HG03135 (cell line): ENCODE data around the gene GTF2A1.
"Not testable (repeated sequence)": the region's sequence is repeated elsewhere in the genome, so short reads cannot be mapped to it uniquely, and the experiment has no call there.

Source experiments
- ATAC-seq: cut with Tn5 transposase; IDR thresholded peaks from one replicate; pipeline ENCODE4 v1.9.1; 2021; ENCODE audit warnings: mild to moderate bottlenecking, moderate library complexity; ENCODE audit not compliant: unreplicated experiment

Gene GTF2A1

DNA sequence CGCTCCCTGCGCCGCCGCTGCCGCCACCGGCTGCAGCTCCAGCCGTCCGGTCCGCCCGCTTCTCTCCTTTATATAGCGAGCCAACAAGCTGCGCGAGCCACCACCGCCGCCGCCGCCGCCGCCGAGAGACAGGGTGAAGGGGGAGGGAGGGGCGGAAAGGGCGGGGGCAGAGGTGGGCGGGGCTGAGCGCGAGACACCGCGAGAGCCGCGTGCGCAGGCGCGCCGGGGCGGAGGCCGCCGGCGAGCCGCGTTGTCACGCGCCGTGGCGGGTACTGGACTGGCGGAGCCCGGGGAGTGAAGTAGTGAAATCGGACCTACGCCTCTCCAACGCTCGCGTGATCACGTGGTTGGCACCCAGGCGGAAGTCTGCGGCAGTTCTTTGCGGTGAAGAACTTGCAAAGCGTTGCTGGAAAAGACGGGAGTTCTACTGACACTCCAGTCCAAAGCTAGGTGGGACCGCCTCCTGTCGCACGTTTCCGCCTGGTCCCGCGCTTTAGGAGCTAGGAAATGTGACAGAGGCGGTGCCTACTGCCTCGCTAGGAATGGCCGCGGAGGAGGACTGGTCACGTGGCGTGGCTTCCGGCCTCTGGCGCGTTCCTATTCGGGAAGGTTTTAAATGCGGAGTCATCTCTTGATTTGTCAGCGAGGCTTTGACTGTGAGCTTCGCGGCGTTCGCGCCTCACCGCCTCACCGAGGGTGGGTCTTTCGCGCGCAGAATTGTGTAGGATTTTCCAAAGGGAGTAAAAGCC, at the start of gene GTF2A1:
Gene GTF2A1, minus strand, starts transcription at position 130 of the 749 bp plus-strand sequence. CDS start 441 bp downstream, outside the sequence.
- peak; percentile 80 for ATAC-seq

DNA sequence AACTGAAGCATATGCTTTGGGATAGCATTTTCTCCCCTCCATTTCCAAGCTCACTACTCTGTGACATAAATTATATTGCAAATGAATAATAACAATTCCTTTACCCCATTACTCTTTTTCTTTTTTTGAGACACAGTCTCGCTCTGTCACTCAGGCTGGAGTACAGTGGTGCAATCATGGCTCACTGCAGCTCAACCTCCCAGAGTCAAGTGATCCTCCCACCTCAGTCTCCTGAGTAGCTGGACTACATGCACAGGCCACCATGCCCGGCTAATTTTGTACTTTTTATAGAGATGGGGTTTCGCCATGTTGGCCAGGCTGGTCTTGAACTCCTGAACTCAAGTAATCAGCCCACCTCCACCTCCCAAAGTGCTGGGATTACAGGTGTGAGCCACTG, 49.2 kb upstream of the GTF2A1 start:
- no peak for ATAC-seq

DNA sequence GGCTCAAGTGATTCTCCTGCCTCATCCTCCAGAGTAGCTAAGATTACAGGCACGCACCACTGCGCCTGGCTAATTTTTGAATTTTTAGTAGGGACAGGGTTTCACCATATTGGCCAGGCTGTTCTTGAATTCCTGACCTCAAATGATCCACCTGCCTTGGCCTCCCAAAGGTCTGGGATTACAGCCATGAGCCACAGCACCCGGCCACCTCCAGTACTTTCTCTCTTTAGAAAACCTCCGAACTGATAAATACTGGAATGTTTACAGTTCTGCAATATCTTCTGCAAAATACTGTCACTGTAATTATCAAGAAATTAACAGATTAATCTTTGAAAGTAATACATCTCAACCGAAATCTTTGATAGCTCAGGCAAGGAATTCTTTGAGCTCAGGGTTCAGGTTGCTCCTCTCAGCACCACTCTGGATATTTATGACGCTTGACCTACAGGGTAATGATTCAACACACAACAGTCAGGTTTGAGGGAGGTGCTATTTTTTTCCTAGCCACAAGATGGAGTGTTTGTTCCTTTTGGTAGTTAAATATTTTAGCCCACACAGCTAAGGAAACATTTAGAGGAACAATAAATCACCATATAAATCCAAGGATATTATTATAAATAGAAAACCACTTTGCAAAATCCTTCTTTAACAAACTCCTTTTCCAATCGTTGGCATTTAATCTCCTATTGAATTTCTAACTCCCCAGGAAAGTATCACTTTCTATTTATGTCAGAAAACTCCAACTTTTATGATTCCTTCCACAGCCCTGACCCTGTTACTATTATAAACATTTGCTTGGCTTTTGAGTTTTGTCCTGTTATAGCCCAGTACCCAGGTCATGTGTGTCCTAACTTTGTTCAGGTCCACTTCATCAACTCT, 48.6 kb upstream of the GTF2A1 start:
- ATAC-seq = peak; percentile 61

DNA sequence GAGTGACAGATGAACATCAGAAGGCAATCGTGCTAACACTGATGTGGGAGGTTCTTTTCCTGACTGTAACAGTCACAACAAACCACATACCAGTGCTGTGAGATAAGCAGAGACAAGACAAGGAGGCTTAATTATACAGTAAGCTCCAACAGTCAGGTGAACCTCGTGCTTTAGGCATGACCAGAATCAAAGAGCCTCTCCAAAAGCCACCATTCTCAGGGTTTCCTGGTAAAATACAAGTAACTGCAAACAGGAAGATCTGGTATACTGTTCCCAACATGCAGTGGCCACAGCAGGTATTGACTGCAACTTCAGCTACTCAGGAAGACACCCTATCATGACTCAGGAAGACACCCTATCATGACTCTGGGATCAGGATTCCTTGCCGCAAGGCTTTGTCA, 47.3 kb upstream of the GTF2A1 start:
- no peak for ATAC-seq

DNA sequence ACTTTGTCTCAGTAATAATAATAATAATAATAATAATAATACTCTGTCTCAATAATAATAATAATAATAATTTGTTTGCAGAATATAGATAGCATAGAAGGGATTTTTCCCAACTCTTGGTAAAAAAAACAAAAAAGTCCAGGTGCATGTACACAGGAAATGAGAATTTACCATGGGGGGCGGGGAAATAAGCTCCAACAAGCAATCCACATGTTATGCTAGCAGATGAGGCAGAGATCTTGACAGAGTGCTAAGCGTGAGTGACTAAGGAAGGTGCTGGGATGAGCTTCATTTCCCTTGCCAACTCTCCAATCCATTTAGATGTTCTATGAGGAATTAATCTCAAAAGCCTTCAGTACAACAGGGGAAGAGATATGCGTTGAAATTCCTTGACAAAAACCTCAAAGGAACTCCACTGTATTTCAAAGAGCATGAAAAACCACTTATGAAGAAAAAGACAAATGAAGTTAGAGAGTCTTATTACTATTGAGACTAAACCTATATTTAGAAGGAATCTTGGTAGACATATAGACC, 44.9 kb upstream of the GTF2A1 start:
- ATAC-seq = no peak

DNA sequence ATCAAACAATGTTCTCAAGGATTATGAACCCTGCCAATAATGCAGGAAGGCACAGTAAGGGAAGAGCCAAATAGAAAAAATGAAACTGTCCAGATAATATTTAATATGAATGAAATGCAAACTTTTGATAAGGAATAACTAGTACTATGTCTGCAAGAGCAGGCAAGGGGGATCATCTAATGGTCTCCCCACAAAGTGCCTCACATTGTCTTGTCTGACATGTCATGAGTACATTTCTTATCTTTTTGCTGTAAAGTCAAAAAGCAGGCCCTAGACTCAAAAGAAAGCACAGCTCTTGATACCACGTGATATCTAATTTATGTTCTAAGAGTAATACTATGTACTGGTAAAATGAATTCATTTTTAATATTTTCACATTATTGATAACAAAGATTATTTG, 43.9 kb upstream of the GTF2A1 start:
- ATAC-seq = no peak

DNA sequence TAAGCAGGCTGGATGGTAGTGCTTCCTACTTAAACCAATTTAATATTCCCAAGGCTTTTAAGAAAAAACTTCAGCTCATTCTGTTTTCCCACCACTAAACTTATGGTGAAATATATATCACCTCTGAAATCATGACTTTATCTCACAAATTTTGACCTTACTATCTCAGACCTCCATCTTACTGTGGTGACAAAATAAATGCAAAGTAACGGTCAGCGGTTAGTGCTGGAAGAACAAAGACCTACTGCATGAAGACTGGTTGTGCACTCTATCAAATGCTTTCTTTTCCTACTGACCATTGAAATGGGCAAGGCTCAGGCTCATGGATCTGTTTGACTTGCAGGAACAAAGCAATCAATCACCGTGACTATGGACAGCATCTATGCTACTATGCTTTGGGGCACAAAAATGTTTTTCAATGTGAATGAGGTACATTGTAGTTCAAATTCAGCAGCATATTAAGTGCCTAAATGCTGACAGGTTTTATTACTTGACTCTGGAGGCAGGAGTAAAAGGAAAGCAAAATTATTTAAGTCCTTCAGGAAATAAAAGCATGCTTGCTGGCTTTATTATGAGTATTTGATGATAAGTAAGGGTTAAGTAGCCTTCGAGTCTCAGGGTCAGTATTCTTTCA, 43.1 kb upstream of the GTF2A1 start:
- no peak for ATAC-seq

DNA sequence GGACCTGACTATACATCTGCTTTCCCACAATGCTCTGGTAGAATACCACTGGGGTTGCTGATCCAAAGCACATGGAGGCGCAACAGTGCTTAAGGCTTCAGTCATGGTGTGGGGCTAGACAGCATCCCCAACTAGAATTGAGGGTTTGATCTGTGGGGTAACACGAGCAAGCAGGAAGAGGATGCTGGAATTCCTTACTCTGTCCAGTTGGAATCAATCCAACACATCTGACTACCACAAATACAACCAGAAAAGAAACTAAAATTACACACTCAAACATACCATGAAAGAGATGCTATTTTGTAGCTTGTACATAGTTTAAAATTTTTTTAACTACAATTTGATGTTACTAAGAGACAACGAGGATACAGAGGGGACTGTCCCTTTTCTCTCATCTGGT, 40.4 kb upstream of the GTF2A1 start:
- ATAC-seq = no peak

DNA sequence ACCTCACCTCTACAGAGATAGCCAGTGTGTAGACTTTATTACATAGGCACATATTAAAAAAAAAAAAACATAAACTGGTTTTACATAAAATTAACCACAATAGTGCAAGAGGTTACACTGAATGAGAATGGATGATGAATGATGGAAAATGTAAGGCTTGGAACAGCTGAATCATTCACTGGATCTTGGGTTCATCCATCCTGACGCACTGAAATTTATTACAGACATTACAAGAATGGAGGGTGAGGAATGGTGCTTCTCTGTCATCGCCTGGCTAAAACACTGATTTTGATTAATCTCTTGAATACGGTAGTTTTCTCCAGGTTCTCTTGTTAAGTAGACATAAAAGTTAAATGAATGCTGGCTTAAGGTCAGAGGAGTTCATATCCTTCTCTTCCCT, 40.0 kb upstream of the GTF2A1 start:
- no peak for ATAC-seq

DNA sequence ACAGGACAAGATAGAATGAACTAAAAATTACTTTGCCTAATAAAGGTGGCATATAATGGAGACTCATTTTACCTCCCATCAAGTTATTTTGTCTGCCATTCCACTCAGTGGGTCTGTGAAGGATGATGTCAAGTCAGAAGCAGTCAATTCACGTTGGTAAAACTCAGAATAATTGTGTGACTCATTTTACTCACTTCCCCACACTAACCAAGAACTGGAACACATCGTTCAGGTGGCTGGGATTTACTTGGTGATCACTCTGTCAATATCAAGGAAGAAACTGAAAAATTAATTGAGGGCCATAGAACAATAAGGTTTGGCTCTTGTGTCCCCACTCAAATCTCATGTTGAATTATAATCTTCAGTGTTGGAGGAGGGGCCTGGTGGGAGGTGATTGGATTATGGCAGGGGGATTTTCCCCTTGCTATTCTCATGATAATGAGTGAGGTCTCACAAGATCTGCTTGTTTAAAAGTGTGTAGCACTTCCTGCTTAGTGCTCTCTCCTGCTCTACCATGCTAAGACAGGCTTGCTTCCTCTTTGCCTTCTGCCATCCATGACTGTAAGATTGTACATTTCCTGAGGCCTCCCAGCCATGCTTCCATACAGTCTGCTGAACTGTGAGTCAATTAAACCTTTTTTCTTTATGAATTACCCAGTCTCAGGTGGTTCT, 35.7 kb upstream of the GTF2A1 start:
- peak; percentile 69 for ATAC-seq

DNA sequence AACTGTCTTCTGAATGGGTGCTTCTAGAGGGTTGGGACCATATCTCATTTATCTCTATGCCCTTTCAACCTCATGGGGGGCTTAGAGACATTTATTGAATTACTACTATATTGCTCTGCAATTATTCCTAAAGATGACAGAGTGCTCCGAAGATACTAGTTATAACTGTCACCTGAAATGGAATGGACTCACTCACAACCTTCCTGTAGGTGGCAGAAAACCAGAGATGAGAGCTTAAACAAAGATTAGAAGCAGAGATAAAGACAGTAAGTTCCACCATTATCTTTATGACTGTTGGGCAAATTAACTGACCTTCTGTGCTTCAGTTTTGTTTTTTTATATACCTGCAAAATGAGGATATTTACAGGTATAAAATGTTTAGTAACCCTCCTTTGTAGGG, 31.5 kb upstream of the GTF2A1 start:
- no peak for ATAC-seq

DNA sequence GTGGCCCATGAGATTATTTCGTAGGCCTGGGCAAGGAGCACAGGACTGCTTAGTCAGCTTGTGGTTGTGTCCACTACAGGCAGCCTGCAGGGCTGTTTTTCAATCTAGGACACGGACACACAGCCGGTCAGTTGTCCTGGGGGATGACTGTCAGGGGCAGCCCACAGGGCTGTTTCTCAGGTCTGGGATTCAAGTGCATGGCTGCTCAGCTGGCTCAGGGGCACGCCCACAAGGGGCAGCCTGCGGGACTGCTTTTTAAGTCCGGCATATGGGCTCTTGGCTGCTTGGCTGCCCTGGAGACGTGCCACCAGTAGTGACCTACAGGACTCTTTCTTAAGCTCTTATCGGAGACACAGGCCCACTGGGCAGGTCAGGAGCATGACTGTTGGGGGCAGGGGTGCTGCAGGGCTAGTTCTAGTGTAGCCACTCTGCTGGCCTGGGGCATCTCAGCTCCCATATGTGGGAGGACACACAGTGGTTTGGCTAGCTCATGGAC, 26.6 kb upstream of the GTF2A1 start:
- no peak for ATAC-seq

DNA sequence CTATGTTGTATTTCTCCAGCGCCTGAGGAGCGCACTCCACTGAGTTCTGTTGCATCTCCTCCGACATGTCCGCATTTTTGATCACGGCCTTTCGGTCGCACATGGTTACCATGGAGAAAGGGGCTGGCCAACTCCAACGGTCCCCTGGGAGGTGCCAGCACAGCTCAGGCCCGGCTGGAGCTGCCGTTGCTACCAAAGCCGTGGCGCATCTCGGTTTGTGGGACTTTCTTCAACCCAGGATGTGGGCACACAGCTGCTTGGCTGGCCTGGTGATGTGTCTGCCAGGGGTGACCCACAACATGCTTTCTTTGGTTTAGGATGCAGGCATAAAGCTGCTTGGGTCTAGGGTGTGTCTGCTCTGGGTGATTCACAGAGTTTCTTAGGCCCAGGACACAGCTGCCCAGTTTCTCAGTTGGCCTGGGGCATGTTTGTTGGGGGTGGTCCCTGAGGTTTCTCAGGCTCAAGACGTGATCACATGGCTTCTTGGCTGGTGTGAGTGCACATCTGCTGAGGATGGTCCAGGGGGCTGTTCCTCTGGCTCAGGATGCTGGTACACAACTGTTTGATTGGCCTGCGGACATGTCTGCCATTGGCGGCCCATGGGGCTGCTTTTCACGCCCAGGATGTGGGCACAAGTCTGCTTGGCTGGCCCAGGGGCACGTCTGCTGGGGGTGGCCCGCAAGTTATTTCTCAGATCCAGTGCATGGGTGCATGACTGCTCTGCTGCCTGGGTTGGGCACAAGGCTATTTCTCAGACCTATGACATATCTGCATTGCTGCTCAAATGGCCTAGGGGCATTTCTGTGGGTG, 25.9 kb upstream of the GTF2A1 start:
- ATAC-seq = no peak

DNA sequence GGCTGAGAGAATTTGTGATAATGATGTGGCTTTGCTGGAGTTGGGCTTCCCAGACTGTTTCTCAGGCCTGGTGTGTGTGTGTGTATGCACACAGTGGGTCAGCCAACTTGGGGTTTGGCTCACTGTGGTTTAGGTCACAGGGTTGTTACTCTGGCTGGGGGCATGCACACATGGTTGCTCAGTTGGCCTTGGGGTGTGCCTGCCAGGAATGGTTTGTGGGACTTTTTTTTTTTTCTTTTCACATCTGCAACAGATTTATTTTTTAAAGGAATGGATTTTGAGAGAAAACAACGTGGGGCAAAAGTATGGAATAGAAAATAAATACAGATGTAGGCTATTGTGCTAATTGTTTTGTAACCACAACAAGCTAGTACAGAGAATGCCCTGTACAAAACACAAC, 25.0 kb upstream of the GTF2A1 start:
- ATAC-seq = no peak

DNA sequence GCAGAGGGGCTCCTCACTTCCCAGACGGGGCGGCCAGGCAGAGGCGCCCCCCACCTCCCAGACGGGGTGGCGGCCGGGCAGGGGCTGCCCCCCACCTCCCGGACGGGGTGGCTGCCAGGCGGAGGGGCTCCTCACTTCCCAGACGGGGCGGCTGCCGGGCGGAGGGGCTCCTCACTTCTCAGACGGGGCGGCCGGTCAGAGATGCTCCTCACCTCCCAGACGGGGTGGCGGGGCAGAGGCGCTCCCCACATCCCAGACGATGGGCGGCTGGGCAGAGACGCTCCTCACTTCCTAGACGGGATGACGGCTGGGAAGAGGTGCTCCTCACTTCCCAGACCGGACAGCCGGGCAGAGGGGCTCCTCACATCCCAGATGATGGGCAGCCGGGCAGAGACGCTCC, 23.7 kb upstream of the GTF2A1 start:
- not testable (repeated sequence) for ATAC-seq

DNA sequence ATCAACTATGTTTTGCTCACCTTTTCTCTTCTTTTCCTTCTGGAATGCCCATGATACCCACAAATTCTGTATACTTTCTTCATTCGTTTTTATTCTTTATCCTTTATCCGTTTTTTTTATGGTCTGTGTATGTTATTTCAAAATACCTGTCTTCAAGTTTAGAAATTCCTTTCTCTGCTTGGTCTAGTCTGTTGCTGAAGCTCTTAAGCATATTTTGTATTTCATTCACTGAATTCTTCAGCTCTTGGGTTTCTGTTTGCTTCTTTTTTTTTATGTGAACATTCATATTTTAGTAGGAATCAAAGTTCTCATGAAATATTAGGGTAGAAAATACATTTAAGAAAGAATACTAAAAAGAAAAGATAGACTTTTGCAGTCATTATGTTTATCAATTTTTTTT, 22.7 kb upstream of the GTF2A1 start:
- no peak for ATAC-seq

DNA sequence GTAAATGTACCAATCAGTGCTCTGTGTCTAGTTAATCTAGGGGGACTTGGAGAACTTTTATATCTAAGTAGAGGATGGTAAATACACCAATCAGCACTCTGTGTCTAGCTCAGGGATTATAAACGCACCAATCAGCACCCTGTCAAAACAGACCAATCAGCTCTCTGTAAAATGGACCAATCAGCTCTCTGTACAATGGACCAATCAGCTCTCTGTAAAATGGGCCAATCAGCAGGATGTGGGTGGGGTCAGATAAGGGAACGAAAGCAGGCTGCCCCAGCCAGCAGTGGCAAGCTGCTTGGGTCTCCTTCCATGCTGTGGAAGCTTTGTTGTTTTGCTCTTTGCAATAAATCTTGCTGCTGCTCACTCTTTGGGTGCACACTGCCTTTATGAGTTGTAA, 16.1 kb upstream of the GTF2A1 start:
- not testable (repeated sequence) for ATAC-seq

DNA sequence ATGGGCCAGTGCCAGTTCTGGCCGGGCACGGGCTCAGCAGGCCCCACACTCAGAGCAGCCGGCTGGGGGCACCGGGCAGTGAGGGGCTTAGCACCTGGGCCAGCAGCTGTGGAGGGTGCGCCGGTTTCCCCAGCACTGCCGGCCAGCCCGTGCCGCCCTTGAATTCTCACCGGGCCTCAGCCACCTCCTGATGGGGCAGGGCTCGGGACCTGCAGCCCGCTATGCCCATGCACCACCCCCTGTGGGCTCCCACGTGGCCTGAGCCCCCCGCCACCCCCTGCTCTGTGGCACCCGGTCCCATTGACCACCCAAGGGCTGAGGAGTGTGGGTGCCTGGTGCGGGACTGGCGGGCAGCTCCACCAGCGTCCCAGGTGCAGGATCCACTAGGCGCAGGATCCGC, 15.4 kb upstream of the GTF2A1 start:
- ATAC-seq = no peak

DNA sequence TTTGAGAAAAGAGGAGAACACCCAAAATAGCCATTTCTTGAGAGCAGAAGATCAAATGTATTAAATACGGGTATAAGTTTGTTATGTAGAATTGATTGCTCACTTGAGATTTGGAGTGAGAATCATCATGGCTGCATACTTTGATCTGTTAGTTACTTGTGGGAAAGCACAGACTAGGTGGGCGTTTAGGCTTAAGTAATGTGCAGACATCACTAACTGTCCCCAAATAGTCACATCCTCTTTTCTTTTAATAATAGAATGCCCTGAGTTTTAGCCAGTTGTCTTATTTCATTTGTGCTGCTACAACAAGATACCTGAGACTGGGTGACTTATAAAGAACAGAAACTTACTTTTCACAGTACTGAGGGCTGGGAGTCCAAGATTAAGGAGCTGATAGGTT, 14.3 kb upstream of the GTF2A1 start:
- no peak for ATAC-seq

DNA sequence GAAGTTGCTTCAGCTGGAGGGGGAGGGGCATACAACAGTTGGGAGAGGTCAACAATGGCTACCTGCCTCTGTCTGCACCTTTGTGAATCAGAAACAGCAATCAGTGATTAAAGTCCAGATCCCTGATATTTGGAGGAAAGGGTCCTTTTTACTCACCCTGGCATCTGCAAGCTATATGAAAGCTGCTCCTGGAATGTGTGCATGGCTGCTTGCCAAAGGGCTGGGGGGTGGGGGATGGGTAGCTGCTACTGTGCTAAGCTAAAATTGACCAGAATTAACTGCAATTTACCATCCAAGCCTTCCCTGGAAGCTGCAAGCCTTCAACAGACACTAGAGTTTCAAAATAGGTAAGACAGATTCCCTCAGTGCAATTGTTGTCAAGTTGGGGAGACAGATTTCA, 13.5 kb upstream of the GTF2A1 start:
- no peak for ATAC-seq
